Progenitor cell of endocrine pancreas (in vitro differentiated cells): ENCODE results near the gene TXNL1. TPM values are rescaled to one million over a fixed set of nuclear protein-coding genes. Genes with fewer than 3 reads are reported as not detected.
A peak's percentile ranks its signal among the peaks of the same experiment; 100 is the strongest.
"Not testable (repeated sequence)": the region's sequence is repeated elsewhere in the genome, so short reads cannot be mapped to it uniquely, and the experiment has no call there.

ENCODE experiments used
- DNase-seq: peaks from one replicate; pipeline ENCODE4 v3.0.0; 2021; ENCODE audit warnings: low spot score; ENCODE audit not compliant: unreplicated experiment
- H3K27ac Mint-ChIP-seq: 2 replicates; pipeline ENCODE4 v1.8.0; 2021; ENCODE audit warnings: mild to moderate bottlenecking, moderate library complexity, mixed read lengths
- H3K27me3 Mint-ChIP-seq: 2 replicates; pipeline ENCODE4 v1.8.0; 2021; ENCODE audit warnings: mixed read lengths
- H3K36me3 Mint-ChIP-seq: 2 replicates; pipeline ENCODE4 v1.8.0; 2022; ENCODE audit warnings: mixed read lengths; ENCODE audit not compliant: insufficient read depth
- H3K4me1 Mint-ChIP-seq: 2 replicates; pipeline ENCODE4 v1.8.0; 2021; ENCODE audit warnings: low read depth, mixed read lengths
- H3K4me3 Mint-ChIP-seq: 2 replicates; pipeline ENCODE4 v1.8.0; 2021; ENCODE audit warnings: low read depth, mild to moderate bottlenecking, moderate library complexity, mixed read lengths
- H3K9me3 Mint-ChIP-seq: 2 replicates; pipeline ENCODE4 v1.8.0; 2021; ENCODE audit warnings: low read depth, mixed read lengths
- CTCF ChIP-seq: fragments of 200-600 bp; sonication (generic); IDR thresholded peaks from one replicate; pipeline ENCODE4 v1.5.0; 2021; ENCODE audit warnings: antibody characterized with exemption, mild to moderate bottlenecking; ENCODE audit not compliant: unreplicated experiment
- total RNA-seq: library from RNA; stranded (reverse); gene quantifications from 2 replicates; pipeline ENCODE4 v1.2.1, GENCODE V29; 2021

TXNL1 gene
- total RNA-seq, 1 donor from 2014 or later, result 89.3 TPM

GRCh38 chr18:56576826-56577573, 61.4 kb downstream of the TXNL1 start:
- Mint-ChIP-seq H3K4me1 (peaks cover 6% of the 10 kb centered on the region), H3K36me3 (peaks cover 2% of the 10 kb centered on the region), H3K27me3 (peaks cover 6% of the 10 kb centered on the region), H3K27ac (no peak overlapping the region), H3K9me3 (peaks cover 6% of the 10 kb centered on the region), H3K4me3 (no peak overlapping the region)
- DNase-seq, result no peak
- TF ChIP-seq CTCF, result no peak

- Mint-ChIP-seq H3K36me3 (peaks cover 2% of the 10 kb centered on the region), H3K4me1 (peaks cover 11% of the 10 kb centered on the region), H3K9me3 (peaks cover 6% of the 10 kb centered on the region), H3K27me3 (peaks cover 6% of the 10 kb centered on the region), H3K27ac (no peak overlapping the region), H3K4me3 (no peak overlapping the region)
- TF ChIP-seq CTCF, result peak; percentile 83
- no peak for DNase-seq
These were observed 62.4 kb downstream of the TXNL1 start for GRCh38 chr18:56575819-56576663.

GRCh38 chr18:56574861-56575260, 63.5 kb downstream of the TXNL1 start:
- Mint-ChIP-seq H3K4me1 (peaks cover 16% of the 10 kb centered on the region), H3K9me3 (peaks cover 6% of the 10 kb centered on the region), H3K27ac (no peak overlapping the region), H3K4me3 (no peak overlapping the region), H3K36me3 (peaks cover 2% of the 10 kb centered on the region), H3K27me3 (peaks cover 6% of the 10 kb centered on the region)
- DNase-seq, result no peak
- TF ChIP-seq CTCF, result no peak

GRCh38 chr18:56572267-56572666, 66.1 kb downstream of the TXNL1 start:
- H3K27me3 Mint-ChIP-seq, DNase-seq, H3K36me3 Mint-ChIP-seq, H3K27ac Mint-ChIP-seq, H3K4me3 Mint-ChIP-seq, H3K9me3 Mint-ChIP-seq: not testable (repeated sequence)
- peaks cover 31% of the 10 kb centered on the region for H3K4me1 Mint-ChIP-seq

GRCh38 chr18:56570978-56571377, 67.4 kb downstream of the TXNL1 start:
- no peak overlapping the region for H3K4me3 Mint-ChIP-seq
- H3K4me1 Mint-ChIP-seq, result peaks cover 39% of the 10 kb centered on the region
- peaks cover 6% of the 10 kb centered on the region for H3K9me3 Mint-ChIP-seq
- peaks cover 2% of the 10 kb centered on the region for H3K36me3 Mint-ChIP-seq
- DNase-seq, result no peak
- peaks cover 2% of the 10 kb centered on the region for H3K27me3 Mint-ChIP-seq
- H3K27ac Mint-ChIP-seq, result peak overlapping the region; percentile 43
- no peak for TF ChIP-seq CTCF
